Ovary (tissue), 9 donors: ENCODE measurements around the gene RPL13. TPM values are rescaled to one million over a fixed set of nuclear protein-coding genes. Genes with fewer than 3 reads are reported as not detected.

ENCODE experiments used
- DNase-seq, 5 donors: peaks; one replicate each; pipeline ENCODE4 v3.0.0-alpha.2; 2019 to 2020
- H3K27ac ChIP-seq, 2 donors: fragments of 200-600 bp; one replicate each; pipeline versions ENCODE4 v1.5.1 to v1.8.0; 2019 to 2022
- H3K27me3 ChIP-seq: fragments of 200-600 bp; one replicate; pipeline ENCODE4 v1.8.0; 2022
- H3K36me3 ChIP-seq: fragments of 200-600 bp; sonication (generic); one replicate; pipeline ENCODE4 v1.5.1; 2019
- H3K4me1 ChIP-seq: one replicate; pipeline ENCODE4 v1.8.1; 2013; ENCODE audit warnings: mild to moderate bottlenecking, moderate library complexity; ENCODE audit not compliant: insufficient read depth
- H3K4me3 ChIP-seq: fragments of 200-600 bp; sonication (generic); one replicate; pipeline ENCODE4 v1.5.1; 2017
- H3K9me3 ChIP-seq, 2 donors: fragments of 200-600 bp in 1 of 2; sonication (generic) in 1 of 2; one replicate each; pipeline versions ENCODE4 v1.5.1 to v1.8.1; 2013 to 2019; ENCODE audit warnings: mild to moderate bottlenecking in 1 of 2, moderate library complexity in 1 of 2
- CTCF ChIP-seq, 3 donors: fragments of 450-650 bp in 2 of 3; fragments of 200-600 bp in 1 of 3; IDR thresholded peaks; one replicate each; pipeline versions ENCODE4 v1.5.1 to v1.8.0; 2016 to 2022; ENCODE audit warnings: antibody characterized with exemption in 3 of 3, mild to moderate bottlenecking in 1 of 3
- EP300 ChIP-seq: sonication (generic); formaldehyde crosslinking; IDR thresholded peaks from one replicate; pipeline ENCODE4 v1.6.1; 2017; ENCODE audit warnings: antibody characterized with exemption
- POLR2A ChIP-seq: fragments of 450-650 bp; IDR thresholded peaks from one replicate; pipeline ENCODE4 v1.6.1; 2017; ENCODE audit warnings: antibody characterized with exemption, mild to moderate bottlenecking, moderate library complexity
- WGBS, 3 donors: extraction: QIAGEN DNeasy Blood & Tissue Kit in 1 of 3; methylation state at CpG; one replicate each; pipeline versions ENCODE4 v1.1.5 to v1.1.7; 2013 to 2017; 5-methylcytosine and 5-hydroxymethylcytosine counted together
- intact Hi-C, 4 donors: fragments of 100-400 bp; cut with DNase I; formaldehyde crosslinking; loops; one replicate each; pipeline versions ENCODE4 v1.11.0 to v1.15.1; 2022 to 2023
- polyA plus RNA-seq, 2 donors: library from polyadenylated mRNA; stranded (reverse); fragments of 200-250 nt in 1 of 2; fragments of 350-450 nt in 1 of 2; fragmentation: Illumina TruSeq in 1 of 2; extraction: RNeasy Lipid Tissue Mini Kit (QIAGEN cat#74804) in 1 of 2; gene quantifications; one replicate each; pipeline ENCODE4 v1.2.3, GENCODE V29; 2013 to 2014
- total RNA-seq, 7 donors: library from RNA; depleted of rRNA in 2 of 7; stranded (reverse); fragments of >200 nt in 2 of 7; fragmentation: NEBNext Ultra II Directional in 3 of 7; extraction: Animal tissue kit (Norgen Biotek cat#: 25700) in 3 of 7; gene quantifications; one replicate each; pipeline versions ENCODE4 v1.1.0 to v1.2.4, GENCODE V29; 2016 to 2023
- donor health status: DM: no; HTN: no; CAD: no; lungs with moderate emphysema.
- donor health status: DM: no; HTN: no; CAD: no.
- donor health status: Bipolar disorder and iron deficiency.
- donor health status: DM: yes; HTN: yes; CAD: no.
- donor health status: DM: no; HTN: no; CAD: no.
- donor health status: DM: yes; HTN: yes; CAD: no.

Gene RPL13
- total and polyA plus RNA-seq, 9 donors, result 1,317 to 21,366 (median 5,883) TPM

- intact Hi-C loops, result no loop called here
- no peak for DNase-seq
- WGBS, 3 donors, result 80 to 82% (median 81%) methylated on average over 9 of the region's 9 CpGs
- no peaks in the 10 kb centered on the region for H3K36me3 ChIP-seq
- H3K27ac ChIP-seq, result no peak overlapping the region
- no peak for TF ChIP-seq CTCF (IDR thresholded peaks at IDR 0.05)
- no peak for TF ChIP-seq POLR2A
- TF ChIP-seq EP300, result no peak
- no peaks in the 10 kb centered on the region for H3K27me3 ChIP-seq
- H3K4me1 ChIP-seq, result no peaks in the 10 kb centered on the region
- no peak overlapping the region for H3K4me3 ChIP-seq
- H3K9me3 ChIP-seq, result no peaks in the 10 kb centered on the region
Observed at GRCh38 chr16:89607453-89607852, 47.0 kb downstream of the RPL13 start.

GRCh38 chr16:89607937-89608740, 47.7 kb downstream of the RPL13 start:
- Histone ChIP-seq H3K9me3 (no peaks in the 10 kb centered on the region), H3K27ac (no peak overlapping the region), H3K27me3 (no peaks in the 10 kb centered on the region), H3K36me3 (no peaks in the 10 kb centered on the region), H3K4me1 (no peaks in the 10 kb centered on the region), H3K4me3 (no peak overlapping the region)
- no peak for DNase-seq
- WGBS, 3 donors, result 84 to 85% (median 84%) methylated on average over 32 of the region's 32 CpGs
- TF ChIP-seq EP300 (no peak), CTCF (IDR thresholded peaks at IDR 0.05) (no peak)
- intact Hi-C loops, result no loop called here

- WGBS, 3 donors, result 80 to 90% (median 80%) methylated on average over 1 of the region's 1 CpG
- Histone ChIP-seq H3K27me3 (no peaks in the 10 kb centered on the region), H3K4me1 (no peaks in the 10 kb centered on the region), H3K9me3 (no peaks in the 10 kb centered on the region), H3K36me3 (no peaks in the 10 kb centered on the region), H3K4me3 (no peak overlapping the region), H3K27ac (no peak overlapping the region)
- TF ChIP-seq EP300, result no peak
- TF ChIP-seq POLR2A, result no peak
- TF ChIP-seq CTCF (IDR thresholded peaks at IDR 0.05), result no peak
- intact Hi-C loops, result no loop called here
- DNase-seq, result no peak
Observed at GRCh38 chr16:89610108-89610453, 49.6 kb downstream of the RPL13 start.

GRCh38 chr16:89612415-89613166, 52.1 kb downstream of the RPL13 start:
- Histone ChIP-seq H3K4me1 (no peaks in the 10 kb centered on the region), H3K9me3 (no peaks in the 10 kb centered on the region), H3K27ac (no peak overlapping the region), H3K36me3 (no peaks in the 10 kb centered on the region), H3K27me3 (no peaks in the 10 kb centered on the region), H3K4me3 (no peak overlapping the region)
- intact Hi-C loops, result no loop called here
- TF ChIP-seq POLR2A (no peak), EP300 (no peak)
- WGBS, 3 donors, result 74 to 75% (median 75%) methylated on average over 20 of the region's 20 CpGs
- no peak for DNase-seq
